Measurements from ENCODE around the gene PCDHB5. TPM values are rescaled to one million over a fixed set of nuclear protein-coding genes. Genes with fewer than 3 reads are reported as not detected.
"Not testable (repeated sequence)": the region's sequence is repeated elsewhere in the genome, so short reads cannot be mapped to it uniquely, and the experiment has no call there.

PCDHB5 gene
- polyA plus RNA-seq, 2 of the 4 experiments (the other 2 are of a cell fraction): 1.4 to 2.0 TPM

DNA sequence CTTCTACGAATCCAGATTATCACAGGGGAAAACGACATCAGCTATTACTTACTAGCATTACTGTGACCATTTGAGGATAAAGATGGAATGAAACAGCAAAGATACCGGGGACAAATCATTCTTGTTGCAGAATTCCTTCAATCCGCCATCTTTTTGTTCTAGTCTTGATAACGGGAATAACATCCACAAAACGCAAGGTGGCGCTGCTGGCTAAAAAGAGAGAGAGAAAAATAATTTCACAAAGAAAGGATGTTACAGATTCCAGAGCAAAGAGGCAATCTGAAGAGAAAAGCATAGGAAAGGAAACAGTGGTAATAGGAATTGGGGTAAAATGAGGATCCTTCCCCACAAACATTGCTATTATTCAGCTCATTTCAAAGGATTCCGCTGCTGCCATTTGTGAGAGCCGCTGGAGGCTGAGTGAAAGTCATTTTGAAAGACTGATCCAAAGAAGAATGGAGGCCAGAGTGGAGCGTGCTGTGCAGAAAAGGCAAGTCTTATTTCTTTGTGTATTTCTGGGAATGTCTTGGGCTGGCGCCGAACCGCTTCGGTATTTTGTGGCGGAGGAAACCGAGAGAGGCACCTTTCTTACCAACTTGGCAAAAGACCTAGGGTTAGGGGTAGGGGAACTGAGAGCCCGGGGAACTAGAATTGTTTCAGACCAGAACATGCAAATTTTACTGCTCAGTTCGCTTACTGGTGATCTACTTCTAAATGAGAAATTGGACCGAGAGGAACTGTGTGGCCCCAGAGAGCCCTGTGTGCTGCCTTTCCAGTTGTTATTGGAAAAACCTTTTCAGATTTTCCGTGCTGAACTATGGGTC is 37.6 kb downstream of the PCDHB5 start, which contains the start of gene PCDHB7:
Gene PCDHB7, plus strand, starts transcription at position 264 of the 824 bp plus-strand sequence. Its CDS starts 192 bp downstream, at position 456.
- Histone ChIP-seq H3K4me3 (no peak within 1 kb of the TSS), H3K9me3 (peaks cover 20% of the 10 kb centered on the region; the same call in 2 of the 3 replicates), H3K4me2 (peak within 1 kb of the TSS; percentile 14; the same call in 1 of the 3 replicates), H3K4me1 (no peaks in the 10 kb centered on the region), H3K27ac (no peak within 1 kb of the TSS)
- TF ChIP-seq RAD21 (conservative IDR thresholded peaks at IDR 0.05 in 1 of 2, IDR thresholded peaks at IDR 0.05 in 1 of 2) (peak; percentile 16 to 46; a peak in 3 of 5 replicates), EHMT2 (IDR thresholded peaks at IDR 0.05; ENCODE audit: low read depth) (no peak)
- ChIA-PET CTCF (interaction anchor here (1.0 to 1.6 kb wide), 2 partner anchors 147 to 157 kb away, joined by 3 read pairs; partner anchors contain the start of gene PCDHGA1), POLR2A (no interaction called here)
- WGBS (ENCODE audit: missing lambda C conversion rate): 35% methylated on average over 20 of the region's 20 CpGs
- peak; percentile 23 for FAIRE-seq
- peak; percentile 25 to 31 for DNase-seq (ENCODE audit: low read depth in 1 of 2, low spot score in 1 of 2)
- ATAC-seq: no peak

DNA sequence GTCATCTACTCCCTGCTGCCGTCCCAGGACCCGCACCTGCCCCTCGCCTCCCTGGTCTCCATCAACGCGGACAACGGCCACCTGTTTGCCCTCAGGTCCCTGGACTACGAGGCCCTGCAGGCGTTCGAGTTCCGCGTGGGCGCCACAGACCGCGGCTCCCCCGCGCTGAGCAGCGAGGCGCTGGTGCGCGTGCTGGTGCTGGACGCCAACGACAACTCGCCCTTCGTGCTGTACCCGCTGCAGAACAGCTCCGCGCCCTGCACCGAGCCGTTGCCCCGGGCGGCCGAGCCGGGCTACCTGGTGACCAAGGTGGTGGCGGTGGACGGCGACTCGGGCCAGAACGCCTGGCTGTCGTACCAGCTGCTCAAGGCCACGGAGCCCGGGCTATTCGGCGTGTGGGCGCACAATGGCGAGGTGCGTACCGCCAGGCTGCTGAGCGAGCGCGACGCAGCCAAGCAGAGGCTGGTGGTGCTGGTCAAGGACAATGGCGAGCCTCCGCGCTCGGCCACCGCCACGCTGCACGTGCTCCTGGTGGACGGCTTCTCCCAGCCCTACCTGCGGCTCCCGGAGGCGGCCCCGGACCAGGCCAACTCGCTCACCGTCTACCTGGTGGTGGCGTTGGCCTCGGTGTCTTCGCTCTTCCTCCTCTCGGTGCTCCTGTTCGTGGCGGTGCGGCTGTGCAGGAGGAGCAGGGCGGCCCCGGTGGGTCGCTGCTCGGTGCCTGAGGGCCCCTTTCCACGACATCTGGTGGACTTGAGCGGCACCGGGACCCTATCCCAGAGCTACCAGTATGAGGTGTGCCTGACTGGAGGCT is 39.5 kb downstream of the PCDHB5 start:
- H3K4me3 ChIP-seq; POLR2A ChIA-PET; H3K4me2 ChIP-seq; DNase-seq (ENCODE audit: low read depth in 1 of 2, low spot score in 1 of 2); CTCF ChIA-PET; ATAC-seq; FAIRE-seq; H3K4me1 ChIP-seq; H3K27ac ChIP-seq: not testable (repeated sequence)
- WGBS (ENCODE audit: missing lambda C conversion rate): 73% methylated on average over 57 of the region's 79 CpGs
- H3K9me3 ChIP-seq: peaks cover 18% of the 10 kb centered on the region; the same call in 2 of the 3 replicates

DNA sequence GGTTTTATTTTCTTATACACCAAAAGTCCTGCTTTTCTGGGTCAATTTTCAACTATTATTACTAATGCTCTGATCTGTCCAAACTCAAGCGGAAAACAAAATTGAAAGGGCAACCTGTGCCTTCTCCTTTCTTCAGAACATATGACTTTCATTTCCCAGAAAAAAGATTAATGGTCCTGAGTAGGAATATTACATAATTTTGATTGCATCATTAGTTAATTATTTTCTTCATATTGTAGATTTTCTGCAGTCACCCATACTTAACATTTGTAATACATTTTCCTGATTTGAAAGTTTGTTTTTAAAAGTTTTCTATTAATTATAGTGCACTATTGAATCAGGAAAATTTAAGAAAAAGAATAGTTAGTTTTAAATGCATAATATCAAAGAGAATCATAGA is 40.9 kb downstream of the PCDHB5 start:
- CTCF ChIA-PET: no interaction called here
- Histone ChIP-seq H3K4me2 (no peak overlapping the region), H3K4me1 (no peaks in the 10 kb centered on the region), H3K9me3 (peaks cover 18% of the 10 kb centered on the region; the same call in 2 of the 3 replicates), H3K27ac (no peak overlapping the region), H3K4me3 (no peak overlapping the region)
- POLR2A ChIA-PET: no interaction called here
- no peak for DNase-seq (ENCODE audit: low read depth in 1 of 2, low spot score in 1 of 2)
- ATAC-seq: no peak
- FAIRE-seq: peak; percentile 54
- 27% methylated on average over 1 of the region's 1 CpG for WGBS (ENCODE audit: missing lambda C conversion rate)
- TF ChIP-seq RCOR1 (IDR thresholded peaks at IDR 0.05; ENCODE audit: low read depth, low read length) (no peak), RAD21 (conservative IDR thresholded peaks at IDR 0.05 in 1 of 2, IDR thresholded peaks at IDR 0.05 in 1 of 2) (no peak), BHLHE40 (IDR thresholded peaks at IDR 0.05; ENCODE audit: low read depth, low read length) (no peak), CBX2 (IDR thresholded peaks at IDR 0.05; ENCODE audit: borderline replicate concordance, low read depth) (no peak)
- TF ChIP-seq, protein P1, sequence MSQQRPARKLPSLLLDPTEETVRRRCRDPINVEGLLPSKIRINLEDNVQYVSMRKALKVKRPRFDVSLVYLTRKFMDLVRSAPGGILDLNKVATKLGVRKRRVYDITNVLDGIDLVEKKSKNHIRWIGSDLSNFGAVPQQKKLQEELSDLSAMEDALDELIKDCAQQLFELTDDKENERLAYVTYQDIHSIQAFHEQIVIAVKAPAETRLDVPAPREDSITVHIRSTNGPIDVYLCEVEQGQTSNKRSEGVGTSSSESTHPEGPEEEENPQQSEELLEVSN (IDR thresholded peaks at IDR 0.05; ENCODE audit: borderline replicate concordance, low read depth): no peak

DNA sequence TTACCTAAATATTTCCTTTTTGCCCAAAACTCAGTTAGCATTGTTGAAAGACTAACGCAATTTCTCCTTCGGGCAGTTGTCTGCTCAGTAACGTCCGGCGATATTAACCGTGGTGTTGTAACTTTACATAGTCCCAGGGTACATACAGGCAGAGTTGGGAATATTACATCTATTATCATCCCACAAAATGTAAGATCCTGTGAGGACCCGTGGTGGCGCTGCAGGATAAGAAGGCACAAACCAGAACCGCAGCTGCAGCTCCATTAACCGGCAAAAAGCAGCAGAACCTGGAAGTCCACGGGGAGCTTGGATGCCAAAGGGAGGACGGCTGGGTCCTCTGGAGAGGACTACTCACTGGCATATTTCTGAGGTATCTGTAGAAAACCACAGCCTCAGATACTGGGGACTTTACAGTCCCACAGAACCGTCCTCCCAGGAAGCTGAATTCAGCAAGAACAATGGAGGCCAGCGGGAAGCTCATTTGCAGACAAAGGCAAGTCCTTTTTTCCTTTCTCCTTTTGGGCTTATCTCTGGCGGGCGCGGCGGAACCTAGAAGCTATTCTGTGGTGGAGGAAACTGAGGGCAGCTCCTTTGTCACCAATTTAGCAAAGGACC is 42.7 kb downstream of the PCDHB5 start, which contains the start of gene PCDHB8:
Gene PCDHB8, plus strand, starts transcription at position 214 of the 615 bp plus-strand sequence. Its CDS starts 245 bp downstream, at position 459.
- not testable (repeated sequence) for H3K27ac ChIP-seq, H3K4me3 ChIP-seq, H3K4me2 ChIP-seq, H3K4me1 ChIP-seq, FAIRE-seq
- peak in 1 of 2 experiments; percentile 22; a peak in 2 of 5 replicates for TF ChIP-seq RAD21 (conservative IDR thresholded peaks at IDR 0.05 in 1 of 2, IDR thresholded peaks at IDR 0.05 in 1 of 2)
- TF ChIP-seq, protein P2, sequence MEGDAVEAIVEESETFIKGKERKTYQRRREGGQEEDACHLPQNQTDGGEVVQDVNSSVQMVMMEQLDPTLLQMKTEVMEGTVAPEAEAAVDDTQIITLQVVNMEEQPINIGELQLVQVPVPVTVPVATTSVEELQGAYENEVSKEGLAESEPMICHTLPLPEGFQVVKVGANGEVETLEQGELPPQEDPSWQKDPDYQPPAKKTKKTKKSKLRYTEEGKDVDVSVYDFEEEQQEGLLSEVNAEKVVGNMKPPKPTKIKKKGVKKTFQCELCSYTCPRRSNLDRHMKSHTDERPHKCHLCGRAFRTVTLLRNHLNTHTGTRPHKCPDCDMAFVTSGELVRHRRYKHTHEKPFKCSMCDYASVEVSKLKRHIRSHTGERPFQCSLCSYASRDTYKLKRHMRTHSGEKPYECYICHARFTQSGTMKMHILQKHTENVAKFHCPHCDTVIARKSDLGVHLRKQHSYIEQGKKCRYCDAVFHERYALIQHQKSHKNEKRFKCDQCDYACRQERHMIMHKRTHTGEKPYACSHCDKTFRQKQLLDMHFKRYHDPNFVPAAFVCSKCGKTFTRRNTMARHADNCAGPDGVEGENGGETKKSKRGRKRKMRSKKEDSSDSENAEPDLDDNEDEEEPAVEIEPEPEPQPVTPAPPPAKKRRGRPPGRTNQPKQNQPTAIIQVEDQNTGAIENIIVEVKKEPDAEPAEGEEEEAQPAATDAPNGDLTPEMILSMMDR (IDR thresholded peaks at IDR 0.05): 0 out of 3 replicates have a peak, but pooled peaks have one; percentile 10
- POLR2A ChIA-PET: interaction anchor here (1.1 kb wide), 1 partner anchor 143 kb away, joined by 3 read pairs; the partner anchor contains the start of gene TAF7
- WGBS (ENCODE audit: missing lambda C conversion rate): 31% methylated on average over 17 of the region's 18 CpGs
- DNase-seq (ENCODE audit: low read depth in 1 of 2, low spot score in 1 of 2) (peak in 1 of 2 experiments; percentile 37), ATAC-seq (peak; percentile 76 to 89)
- peaks cover 16% of the 10 kb centered on the region; the same call in 2 of the 3 replicates for H3K9me3 ChIP-seq
- CTCF ChIA-PET: interaction anchor here (0.7 to 1.8 kb wide), 5 partner anchors 10 to 142 kb away, joined by 3 to 7 read pairs (median 3); partner anchors contain the start of gene PCDHB6

DNA sequence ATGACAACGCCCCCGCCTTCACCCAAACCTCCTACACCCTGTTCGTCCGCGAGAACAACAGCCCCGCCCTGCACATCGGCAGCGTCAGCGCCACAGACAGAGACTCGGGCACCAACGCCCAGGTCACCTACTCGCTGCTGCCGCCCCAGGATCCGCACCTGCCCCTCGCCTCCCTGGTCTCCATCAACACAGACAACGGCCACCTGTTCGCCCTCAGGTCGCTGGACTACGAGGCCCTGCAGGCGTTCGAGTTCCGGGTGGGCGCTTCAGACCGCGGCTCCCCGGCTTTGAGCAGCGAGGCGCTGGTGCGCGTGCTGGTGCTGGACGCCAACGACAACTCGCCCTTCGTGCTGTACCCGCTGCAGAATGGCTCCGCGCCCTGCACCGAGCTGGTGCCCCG is 44.4 kb downstream of the PCDHB5 start:
- H3K4me1 ChIP-seq; POLR2A ChIA-PET; ATAC-seq; DNase-seq (ENCODE audit: low read depth in 1 of 2, low spot score in 1 of 2); H3K27ac ChIP-seq; H3K4me3 ChIP-seq; FAIRE-seq; H3K4me2 ChIP-seq: not testable (repeated sequence)
- CTCF ChIA-PET: interaction anchor here (1.6 kb wide), 1 partner anchor 140 kb away, joined by 3 read pairs; no protein-coding TSS in a partner anchor
- WGBS (ENCODE audit: missing lambda C conversion rate): 74% methylated on average over 36 of the region's 39 CpGs
- H3K9me3 ChIP-seq: peaks cover 16% of the 10 kb centered on the region; the same call in 2 of the 3 replicates

DNA sequence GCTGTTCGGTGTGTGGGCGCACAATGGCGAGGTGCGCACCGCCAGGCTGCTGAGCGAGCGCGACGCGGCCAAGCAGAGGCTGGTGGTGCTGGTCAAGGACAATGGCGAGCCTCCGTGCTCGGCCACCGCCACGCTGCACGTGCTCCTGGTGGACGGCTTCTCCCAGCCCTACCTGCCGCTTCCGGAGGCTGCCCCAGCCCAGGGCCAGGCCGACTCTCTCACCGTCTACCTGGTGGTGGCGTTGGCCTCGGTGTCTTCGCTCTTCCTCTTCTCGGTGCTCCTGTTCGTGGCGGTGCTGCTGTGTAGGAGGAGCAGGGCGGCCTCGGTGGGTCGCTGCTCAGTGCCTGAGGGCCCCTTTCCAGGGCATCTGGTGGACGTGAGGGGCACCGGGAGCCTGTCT is 44.9 kb downstream of the PCDHB5 start:
- H3K4me1 ChIP-seq; CTCF ChIA-PET; FAIRE-seq; DNase-seq (ENCODE audit: low read depth in 1 of 2, low spot score in 1 of 2); ATAC-seq; H3K27ac ChIP-seq; POLR2A ChIA-PET; H3K4me2 ChIP-seq; H3K4me3 ChIP-seq: not testable (repeated sequence)
- whole genome bisulfite sequencing (ENCODE audit: missing lambda C conversion rate): 54% methylated on average over 10 of the region's 32 CpGs
- H3K9me3 ChIP-seq: peaks cover 16% of the 10 kb centered on the region; the same call in 2 of the 3 replicates
